ENCODE results near the gene ME3.
"Not testable (repeated sequence)": the region's sequence is repeated elsewhere in the genome, so short reads cannot be mapped to it uniquely, and the experiment has no call there.

Gene ME3

DNA sequence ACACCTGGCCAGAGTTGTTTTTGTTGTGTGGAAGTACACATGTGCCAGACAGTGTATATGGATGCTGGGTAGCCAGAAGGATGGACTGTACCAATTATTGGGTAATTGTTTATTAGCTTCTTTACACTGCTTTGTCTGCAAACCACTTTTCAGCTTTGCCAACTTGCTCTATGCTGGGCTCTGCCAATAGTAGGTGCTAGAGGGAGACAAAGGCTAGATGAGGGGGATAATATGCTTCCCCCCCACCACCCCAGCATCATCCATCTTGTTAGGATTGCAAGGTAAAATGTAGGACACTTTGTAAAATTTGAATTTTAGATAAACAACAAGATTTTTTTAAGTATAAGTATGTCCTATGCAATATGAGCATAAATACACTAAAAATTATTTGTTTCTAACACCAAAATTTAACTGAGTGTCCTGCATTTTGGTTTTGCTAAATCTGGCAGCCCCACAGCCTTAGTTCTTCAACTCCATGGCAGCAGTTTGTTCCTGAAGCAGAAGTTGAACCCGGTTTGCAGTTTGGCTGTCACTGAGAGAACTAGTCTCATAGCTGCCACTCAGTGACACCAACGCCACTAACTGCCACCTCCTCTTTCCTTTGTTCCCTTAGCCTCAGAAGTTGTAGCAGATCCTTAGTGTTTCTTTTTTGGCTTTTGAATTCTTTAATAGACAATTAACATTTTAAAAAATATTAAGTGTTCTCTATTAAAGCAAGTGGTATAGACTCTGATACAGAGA lies 219.0 kb downstream of the ME3 start:
- no peak for DNase-seq

- DNase-seq, result no peak
Observed at GRCh38 chr11:86449993-86450629, 222.3 kb downstream of the ME3 start.

DNA sequence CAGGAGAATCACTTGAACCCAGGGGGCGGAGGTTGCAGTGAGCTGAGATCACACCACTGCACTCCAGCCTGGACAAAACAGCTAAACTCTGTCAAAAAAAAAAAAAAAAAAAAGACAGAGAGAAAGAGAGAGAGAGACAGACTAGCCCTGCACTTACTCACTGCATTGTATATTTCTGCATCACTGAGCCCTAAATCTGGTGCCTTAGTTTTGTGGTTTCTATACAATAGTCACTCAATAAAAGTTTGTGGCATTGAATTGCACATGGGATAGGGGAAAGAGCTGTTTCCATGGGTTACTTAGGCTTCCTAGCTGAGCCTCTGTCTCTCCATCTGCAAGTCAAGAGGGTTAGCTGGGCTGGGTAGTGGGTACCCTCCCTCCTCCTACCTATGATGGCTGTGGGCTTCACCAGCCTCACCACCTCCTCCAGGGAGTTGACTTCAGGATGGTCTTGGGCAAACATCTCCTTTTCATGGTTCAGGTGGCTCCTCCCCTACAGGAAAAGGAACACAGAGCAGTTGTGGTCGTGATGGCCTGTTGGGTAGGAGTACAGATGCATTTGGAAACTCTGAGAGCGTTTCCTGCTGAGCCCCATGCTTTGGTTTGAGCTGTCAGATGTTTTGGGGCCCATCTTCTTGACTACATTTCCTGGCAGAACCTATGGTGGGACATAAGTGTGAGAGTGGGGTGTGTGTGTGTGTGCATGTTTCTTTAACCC lies 224.5 kb downstream of the ME3 start:
- no peak for DNase-seq

DNA sequence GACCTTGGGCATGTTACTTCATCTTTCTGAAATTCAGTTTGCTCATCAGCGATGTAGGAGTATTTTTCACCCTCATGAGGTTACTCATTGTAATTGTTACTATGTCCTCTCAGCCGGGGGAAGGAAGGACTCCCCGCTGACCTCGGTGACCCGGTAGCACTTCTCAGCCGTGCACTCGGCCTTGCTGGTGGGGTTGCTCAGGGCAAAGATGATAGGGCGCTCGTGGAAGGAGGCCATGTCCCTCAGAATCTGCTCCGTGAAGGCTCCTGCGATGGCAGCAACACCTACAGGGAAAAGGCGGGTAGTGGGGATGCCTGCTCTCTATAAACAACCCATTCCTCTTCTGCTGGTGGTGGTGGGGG lies 225.5 kb downstream of the ME3 start:
- DNase-seq, result no peak

DNA sequence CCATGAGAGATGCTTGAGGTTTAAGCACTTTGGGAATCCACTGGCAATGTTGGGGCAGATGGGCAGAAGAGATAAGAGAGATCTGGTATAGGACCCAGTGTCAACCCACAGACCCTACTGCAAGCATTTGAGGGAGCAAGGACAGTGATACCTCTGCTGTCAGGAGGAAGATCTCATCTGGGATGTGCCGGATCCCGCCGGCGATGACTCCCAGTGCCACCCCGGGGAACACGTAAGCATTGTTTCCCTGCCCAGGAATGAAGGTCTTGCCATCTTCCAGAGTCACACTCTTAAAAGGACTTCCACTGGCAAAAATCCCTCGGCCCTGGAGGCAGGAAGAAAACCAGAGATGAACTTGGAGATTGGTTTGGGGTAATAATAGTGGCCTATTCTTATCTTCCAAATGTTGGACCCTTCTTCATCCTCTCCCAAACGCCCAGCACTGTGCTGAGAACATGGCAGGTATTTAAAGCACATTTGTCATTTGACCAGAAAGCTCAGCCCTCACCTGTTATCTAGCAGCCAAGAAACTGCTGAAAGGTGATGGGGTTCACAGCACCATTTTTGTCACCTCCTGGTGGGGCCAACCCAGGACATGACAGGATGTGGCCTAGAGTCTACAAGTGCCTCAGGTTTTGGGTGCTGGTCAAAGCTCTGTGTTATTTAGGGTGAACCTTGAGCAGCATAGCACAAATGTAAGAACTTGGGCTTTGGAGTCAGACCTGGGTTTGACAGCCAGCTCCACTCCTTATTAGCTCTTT lies 226.1 kb downstream of the ME3 start:
- DNase-seq, result no peak

DNA sequence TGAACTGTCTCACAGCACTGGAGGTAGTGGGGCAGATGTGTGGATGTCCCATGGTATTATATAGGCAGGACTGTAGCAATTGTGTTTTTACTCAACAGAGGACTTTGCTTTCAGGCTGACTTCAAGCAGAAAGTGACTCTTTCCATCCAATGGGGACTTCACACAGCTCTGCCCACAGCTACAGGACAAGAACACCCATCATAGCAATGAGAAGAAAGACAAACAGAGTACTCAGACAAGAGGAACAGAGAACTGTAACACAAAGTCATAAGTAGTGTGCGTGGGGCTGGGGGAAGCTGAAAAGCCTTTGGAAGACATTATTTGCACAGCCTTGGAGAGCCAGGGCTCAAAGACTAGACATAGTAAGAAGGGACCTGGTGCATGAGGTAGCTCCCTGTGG lies 227.4 kb downstream of the ME3 start:
- no peak for DNase-seq

GRCh38 chr11:86443415-86443814 lies 229.0 kb downstream of the ME3 start:
- DNase-seq, result no peak

DNA sequence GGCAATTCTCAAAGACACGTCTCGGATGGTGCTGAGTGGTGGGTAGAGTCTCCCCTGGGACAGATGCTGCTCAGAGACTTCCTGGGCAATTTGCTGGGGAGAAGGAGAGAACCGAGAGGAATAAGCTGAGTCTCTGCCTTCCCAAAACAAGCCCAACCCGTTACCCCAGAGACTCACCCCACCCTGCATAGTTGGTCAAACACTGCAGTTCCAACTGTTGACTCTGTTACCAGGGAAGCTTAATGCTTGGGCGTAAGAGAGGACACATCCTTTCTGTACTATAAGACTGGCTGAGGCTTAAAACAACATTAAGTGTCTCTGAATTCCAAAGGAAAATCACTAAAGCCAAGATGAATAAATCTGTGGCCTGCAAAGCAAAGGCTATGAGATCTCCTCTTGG lies 229.6 kb downstream of the ME3 start:
- no peak for DNase-seq

GRCh38 chr11:86442420-86442819 lies 230.0 kb downstream of the ME3 start:
- DNase-seq, result no peak

DNA sequence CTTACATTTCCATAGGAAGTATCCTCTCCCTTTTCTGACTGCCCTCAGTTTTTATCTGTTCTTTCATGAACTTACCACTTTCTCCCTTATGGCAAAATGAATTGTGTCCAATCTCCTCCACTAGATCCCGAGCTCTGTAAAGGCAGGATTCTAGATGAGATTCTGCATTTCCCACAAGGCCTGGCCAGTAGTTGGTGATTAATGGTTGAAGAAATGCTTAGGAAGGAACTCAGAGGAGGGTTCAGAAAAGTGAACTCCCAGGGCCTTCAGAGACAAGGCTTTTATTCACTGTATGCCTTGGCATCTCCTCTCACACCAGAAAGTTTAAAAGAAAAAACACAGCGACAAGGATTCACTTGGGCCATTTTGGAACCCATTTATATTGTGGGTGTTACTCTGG lies 231.6 kb downstream of the ME3 start:
- DNase-seq, result no peak

- DNase-seq, result no peak
Observed at GRCh38 chr11:86440305-86440716, 232.1 kb downstream of the ME3 start.

DNA sequence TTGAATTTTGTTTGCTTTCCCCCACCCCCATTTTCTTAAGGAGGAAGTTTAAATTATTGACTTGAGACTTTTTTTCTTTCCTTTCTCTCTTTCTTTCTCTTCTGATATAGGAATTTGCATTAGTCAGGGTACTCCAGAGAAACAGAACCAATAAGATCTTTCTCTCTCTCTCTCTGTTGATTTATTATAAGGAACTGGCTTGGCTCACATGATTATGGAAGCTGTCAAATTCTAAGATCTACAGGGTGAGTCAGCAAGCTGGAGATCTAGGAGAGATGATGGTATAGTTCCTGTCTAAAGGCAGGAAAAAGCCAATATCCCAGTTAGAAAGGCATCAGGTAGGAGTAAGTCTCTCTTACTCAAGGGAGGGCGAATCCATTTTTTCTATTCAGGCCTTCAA lies 233.7 kb downstream of the ME3 start:
- DNase-seq, result no peak

DNA sequence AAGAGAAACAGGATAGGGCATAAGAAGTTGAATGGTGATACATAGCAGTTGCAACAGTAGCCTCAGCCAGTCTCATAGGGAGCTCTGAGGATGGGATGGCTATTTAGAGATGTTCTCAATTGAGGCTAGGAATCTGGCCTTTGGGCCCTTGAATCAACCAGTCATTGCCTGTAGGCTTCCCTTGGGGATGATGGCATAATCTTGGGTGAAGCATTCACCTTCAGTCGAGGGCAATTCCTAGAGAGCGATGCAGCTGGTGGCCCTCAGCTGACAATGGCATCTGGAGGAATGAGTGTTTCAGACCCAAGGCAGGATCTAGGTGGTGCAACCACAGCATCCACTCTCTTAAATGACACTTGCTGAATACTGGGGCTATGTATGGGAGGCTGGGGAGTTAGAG lies 236.7 kb downstream of the ME3 start:
- no peak for DNase-seq

GRCh38 chr11:86433361-86434095 lies 238.9 kb downstream of the ME3 start:
- not testable (repeated sequence) for DNase-seq

DNA sequence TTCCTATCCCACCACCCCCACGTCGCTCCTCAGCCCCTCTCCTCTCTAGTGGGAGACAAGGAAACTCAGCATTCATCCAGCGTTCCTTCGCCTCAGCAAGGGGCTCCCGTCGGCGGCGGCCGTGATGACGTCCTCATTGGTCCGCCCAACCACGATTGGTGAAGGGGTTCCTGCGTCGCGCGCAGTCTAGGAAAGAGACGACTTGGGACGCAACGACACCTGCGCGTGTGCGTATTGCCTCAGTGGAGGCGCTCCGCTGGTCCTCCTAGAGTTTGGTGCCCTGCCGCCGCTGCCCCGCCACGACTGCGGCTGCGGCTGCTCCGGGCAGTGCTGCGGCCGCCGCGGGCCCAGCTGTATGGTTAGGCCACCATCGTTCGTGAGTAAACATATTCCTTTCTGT lies 241.2 kb downstream of the ME3 start:
- no peak for DNase-seq

GRCh38 chr11:86427441-86427840 lies 245.0 kb downstream of the ME3 start:
- DNase-seq, result no peak

DNA sequence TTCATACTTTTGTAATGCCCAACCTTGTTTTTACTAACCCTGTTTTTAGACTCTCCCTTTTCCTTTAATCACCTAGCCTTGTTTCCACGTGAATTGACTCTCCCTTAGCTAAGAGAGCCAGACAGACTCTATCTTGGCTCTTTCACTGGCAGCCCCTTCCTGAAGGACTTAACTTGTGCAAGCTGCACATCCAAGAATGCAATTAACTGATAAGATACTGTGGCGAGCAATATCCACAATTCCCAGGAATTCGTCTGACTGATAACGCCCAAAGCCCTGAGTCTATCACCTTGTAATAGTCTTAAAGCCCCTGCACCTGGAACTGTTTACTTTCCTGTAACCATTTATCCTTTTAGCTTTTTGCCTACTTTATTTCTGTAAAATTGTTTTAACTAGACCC lies 248.9 kb downstream of the ME3 start:
- DNase-seq, result not testable (repeated sequence)

DNA sequence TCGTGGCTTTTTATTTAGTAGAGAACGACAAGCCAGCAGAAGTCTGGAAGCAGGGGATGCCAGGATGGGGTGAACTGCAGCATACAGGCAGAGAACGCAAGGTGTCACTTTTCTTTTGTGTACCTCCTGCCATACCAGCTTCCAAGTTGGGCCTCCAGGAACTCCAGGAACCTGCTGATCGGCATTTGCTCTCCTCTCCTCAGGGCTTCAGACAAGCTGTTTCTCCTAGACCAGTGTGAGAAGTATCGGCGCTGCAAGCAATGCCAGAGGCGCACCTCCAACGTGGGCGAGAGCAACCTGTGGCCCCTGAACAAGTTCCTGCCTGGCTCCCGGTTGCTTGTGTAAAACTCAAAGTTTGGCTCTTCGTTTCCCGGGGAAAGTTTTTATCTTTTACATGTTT lies 250.0 kb downstream of the ME3 start:
- no peak for DNase-seq

DNA sequence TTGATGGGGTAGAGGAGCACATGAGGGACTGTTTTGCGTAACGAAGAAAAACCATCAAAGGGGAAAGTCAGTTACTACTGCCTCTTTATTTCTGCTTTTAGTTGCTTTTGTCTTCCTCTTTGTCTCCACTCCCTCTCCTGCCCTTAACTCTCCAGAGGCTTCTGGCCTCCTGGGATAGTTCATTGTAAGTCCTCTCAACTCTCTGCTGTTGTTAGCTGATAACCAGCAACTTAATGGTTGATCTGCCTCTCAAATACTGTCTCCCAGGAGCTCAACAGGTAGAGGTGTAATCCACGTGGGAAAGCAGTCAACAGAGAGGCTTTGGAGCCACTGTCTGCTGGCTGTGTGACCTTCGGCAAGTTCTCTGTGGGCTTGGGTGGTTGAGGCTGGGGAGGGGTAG lies 250.5 kb downstream of the ME3 start:
- DNase-seq, result no peak

DNA sequence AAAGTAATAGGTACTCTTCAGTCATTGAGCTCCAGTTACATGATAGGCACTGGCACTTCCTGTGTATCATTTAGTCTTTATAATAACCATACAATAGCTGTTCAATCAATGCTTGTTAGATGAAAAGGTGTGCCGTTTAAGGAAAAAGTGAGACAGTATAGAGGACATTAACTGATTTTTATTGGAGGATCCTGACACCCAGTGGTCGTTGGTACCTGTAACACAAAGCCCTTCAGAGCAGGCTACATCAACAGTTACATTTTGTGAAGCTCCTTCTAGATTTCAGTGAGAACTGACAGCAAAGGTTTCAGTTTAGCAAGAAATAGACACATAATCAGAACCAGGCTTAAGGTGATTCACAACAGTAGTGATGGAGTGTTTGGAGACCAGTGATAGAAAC lies 253.5 kb downstream of the ME3 start:
- no peak for DNase-seq

GRCh38 chr11:86418513-86418912 lies 253.9 kb downstream of the ME3 start:
- DNase-seq, result no peak

- DNase-seq, result no peak
Observed at GRCh38 chr11:86418106-86418505, 254.3 kb downstream of the ME3 start.

DNA sequence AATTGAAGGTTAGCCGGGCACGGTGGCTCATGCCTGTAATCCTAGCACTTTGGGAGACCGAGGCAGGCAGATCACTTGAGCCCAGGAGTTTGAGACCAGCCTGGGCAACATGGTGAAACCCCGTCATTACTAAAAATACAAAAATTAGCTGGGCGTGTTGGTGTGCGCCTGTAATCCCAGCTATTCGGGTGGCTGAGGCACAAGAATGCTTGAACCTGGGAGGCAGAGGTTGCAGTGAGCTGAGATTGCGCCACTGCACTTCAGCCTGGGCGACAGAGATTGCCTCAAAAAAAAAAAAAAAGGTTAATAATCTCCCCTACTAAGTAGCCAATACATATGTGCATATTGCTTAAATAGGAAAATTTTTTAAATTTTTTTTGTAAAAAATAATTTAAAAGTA lies 255.5 kb downstream of the ME3 start:
- DNase-seq, result not testable (repeated sequence)
